HuH-7.5 (cell line): ENCODE results near the gene LRRK2.
"Not testable (repeated sequence)": the region's sequence is repeated elsewhere in the genome, so short reads cannot be mapped to it uniquely, and the experiment has no call there.

ENCODE experiments used
- DNase-seq: peaks from one replicate; pipeline ENCODE4 v3.0.0; 2011; ENCODE audit warnings: low spot score

Gene LRRK2

GRCh38 chr12:40224439-40225291, at the start of gene LRRK2:
Gene LRRK2, plus strand, starts transcription at chr12:40224997. Its CDS starts 135 bp downstream, at chr12:40225132.
- peak; percentile 17 for DNase-seq

DNA sequence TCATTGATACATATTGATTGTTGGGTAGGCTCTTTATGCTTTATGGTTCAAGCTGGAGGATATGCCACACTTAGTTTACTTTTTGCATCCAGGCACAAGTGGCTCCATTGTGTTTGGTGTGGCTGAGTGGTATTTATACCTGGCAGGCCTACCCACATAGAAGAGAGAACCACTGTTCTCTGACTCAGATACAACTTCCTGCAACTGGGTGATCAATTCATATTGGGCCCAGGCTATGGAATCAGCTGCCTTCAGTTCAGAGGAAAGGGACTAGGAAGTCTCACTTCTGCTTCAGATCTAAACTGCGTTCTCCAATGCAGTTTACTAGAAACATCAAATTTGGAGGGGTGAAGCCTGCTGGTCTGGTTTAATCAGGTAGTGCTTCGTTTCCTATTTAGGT, 49.8 kb upstream of the LRRK2 start:
- no peak for DNase-seq

- DNase-seq, result no peak
Measured at GRCh38 chr12:40175489-40175888, 49.3 kb upstream of the LRRK2 start.

DNA sequence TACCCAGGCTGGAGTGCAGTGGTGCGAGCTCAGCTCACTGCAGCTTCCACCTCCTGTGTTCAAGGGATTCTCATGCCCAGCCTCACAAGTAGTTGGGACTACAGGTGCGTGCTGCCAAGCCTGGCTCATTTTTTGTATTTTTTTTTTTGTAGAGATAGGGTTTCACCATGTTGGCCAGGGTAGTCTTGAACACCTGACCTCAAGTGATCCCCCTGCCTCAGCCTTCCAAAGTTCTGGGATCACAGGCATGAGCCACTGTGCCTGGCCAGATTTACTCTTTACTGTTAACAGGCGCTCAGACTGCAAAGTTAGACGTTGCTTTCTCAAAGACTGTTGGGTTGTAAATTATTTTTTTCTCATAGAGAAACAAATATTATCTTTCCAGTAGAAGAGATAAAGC, 46.1 kb upstream of the LRRK2 start:
- no peak for DNase-seq

- DNase-seq, result no peak
Measured at GRCh38 chr12:40181490-40181889, 43.3 kb upstream of the LRRK2 start.

DNA sequence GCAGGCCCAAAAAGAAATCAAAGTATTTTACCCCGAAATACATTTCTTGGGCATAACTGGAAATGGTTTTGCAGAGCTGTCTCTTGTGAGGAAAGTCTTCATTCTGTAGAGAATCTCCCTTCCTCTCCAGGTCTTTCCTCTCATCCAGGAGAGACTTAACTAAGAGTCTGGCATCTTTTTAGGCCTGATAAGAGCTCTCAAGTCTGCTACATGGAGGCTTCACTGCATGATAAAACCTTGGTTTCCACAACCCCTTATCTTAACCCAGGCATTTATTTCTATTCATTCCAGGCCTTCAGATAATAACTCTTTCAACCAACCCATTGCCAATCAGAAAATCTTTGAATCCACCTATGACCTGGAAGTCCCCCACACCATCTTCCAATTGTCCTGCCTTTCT, 41.1 kb upstream of the LRRK2 start:
- DNase-seq, result no peak

DNA sequence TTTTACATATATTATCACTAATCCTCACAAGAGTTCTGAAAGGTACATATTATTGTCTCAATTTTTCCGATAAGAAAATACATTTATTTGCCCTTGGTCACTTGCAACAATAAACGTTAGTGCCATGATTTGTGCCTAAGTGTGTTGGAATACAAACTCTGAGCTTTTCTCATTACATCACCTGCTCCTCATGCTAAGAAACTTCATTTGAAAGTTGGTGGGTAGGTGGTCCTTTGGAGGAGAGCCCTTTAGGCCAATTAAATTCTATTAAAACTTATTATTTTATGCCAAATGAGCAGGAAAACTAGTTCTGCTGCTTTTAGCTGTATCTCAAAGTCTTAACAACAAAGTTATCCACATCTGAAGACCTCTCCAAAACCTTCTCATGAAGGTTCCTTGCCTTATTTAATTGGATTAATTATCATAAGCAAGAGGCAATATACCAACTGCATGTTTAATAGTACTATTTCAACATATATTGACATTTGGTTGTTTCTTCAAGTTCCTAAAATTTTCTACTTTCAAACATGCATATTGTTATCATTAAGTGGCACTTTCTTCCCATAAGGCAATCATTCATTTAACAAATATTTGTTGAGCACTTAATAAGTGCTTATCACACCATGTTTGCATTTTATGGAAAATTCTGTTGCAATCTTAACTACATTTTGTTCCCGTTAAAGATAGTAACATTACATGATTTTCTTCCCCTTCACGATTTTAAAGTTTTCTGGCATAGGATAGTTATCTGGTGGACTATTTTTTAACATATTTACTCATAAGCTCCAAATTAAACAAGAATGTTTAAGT, 40.1 kb upstream of the LRRK2 start:
- DNase-seq, result no peak

- DNase-seq, result no peak
Measured at GRCh38 chr12:40185303-40185693, 39.5 kb upstream of the LRRK2 start.

DNA sequence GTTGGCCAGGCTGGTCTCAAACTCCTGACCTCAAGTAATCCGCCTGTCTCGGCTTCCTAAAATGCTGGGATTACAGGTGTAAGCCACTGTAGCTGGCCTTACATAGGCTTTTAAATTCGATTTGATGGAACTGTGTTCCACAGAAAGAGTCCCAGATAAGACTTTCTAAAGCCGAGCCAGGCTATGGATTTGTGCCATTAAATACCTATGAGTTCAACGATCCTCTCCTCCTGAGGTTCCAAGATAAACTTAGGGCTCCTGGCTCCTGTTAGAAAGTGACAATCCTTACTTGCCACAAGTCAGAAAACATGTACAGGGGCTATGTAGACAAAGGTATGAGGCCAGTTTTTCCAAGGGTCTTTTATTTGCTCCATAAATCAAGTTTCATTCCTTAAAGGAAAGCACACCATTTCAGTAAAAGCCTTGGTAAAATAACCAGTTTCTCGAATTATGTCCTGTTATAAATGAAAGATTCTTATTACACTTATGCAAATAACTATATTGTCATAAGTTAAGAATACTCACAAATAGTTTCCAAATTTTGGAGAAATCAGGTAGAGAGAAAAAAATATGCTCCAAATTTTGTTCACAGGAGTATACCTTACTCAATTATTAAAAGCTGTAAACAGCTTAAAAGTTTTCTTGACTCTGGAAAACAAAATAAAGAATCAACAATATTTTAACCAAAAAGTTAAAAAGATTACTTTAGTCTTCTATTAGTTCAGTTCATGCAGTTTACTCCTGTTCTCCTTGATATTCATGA, 36.1 kb upstream of the LRRK2 start:
- no peak for DNase-seq

- DNase-seq, result no peak
Measured at GRCh38 chr12:40192704-40193255, 32.0 kb upstream of the LRRK2 start.

DNA sequence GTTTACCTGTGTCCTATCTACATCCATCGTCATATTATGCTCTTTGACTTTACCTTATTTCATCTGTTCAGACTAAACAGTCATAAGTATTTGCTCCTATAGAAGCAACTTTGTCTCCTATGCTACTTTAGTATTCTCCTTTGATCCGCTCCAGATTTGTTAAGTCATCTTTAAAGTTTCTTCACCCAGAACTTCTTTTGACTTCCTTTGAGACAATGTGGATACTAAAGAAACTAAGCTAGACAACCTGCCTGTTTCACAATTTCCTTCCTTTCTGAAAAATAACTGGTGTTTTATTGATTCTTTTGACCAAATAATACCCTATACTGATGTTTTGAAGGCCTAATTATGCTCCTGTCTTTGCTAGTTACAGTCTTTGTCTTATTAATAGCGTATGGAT, 30.0 kb upstream of the LRRK2 start:
- DNase-seq, result no peak

DNA sequence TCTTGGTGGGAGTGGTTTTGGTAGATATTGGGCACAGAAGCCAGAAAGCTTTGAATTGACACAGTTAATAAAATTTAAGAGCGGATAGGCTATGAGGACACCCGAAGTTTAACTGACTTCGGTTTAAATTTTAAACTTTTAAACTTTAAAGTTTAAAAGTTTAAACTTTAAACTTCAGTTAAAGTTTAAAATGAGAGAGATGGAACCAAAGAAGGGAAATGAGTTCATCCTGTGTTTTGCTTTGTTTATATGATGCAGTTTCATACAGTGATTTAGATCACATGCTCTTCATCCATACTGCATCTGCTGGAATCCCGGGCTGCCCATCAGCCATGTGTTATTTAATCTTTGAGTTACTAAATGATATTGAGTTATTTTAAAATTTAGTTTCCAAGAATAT, 27.2 kb upstream of the LRRK2 start:
- no peak for DNase-seq

GRCh38 chr12:40198601-40199000, 26.2 kb upstream of the LRRK2 start:
- DNase-seq, result no peak

DNA sequence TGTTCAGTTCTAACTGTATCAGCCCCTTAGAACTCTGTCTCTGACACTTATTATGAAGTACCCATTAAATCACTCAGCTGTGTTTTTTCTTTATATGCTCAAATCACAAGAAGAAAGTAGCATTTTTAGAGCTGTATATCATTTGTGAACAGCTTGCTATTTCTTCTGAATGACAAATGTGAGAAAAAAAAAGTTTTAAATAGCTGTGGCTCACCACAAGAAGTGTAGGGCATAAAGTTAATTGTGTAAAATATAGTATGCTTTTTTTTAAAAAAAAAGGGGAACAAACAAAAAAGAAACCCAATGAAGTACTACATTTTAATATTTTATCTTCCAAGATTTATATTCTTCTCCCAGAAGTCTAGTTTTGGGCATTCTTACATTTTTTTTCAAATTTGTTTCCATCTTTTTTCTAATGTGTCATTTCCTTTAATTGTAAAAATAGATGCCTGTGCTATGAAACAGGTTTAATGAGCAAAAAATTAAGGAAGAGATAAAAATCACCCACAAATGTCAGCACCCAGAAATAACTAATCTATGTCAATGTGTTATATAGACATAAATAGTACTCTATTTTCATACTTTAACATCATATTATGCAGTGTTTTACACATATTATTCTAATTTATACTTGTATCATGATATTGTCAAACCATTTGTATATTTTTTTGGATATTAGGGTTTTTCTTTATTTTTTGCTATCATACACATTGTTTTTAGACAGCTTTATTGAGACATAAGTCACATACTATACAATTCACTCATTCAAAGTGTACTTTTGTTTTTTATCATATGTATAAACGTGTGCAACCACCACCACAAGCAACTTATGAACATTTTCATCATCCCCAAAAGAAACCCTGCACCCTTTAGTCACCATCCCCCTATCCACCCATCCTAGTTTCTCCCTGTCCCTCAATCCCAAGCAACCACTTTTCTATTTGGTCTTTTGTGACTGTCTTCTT, 22.4 kb upstream of the LRRK2 start:
- no peak for DNase-seq

DNA sequence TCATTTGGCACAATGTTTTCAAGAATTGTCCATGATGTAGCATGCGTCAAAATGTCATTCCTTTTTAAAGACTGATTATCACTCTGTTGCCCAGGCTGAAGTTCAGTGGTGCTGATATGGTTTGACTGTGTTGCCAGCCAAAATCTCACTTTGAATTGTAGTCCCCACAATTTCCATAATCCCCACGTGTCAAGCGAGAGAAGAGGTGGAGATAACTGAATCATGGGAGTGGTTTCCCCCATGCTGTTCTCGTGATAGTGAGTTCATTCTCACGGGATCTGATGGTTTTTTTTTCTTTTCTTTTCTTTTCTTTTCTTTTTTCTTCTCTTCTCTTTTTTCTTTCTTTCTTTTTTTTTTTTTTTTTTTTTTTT, 21.8 kb upstream of the LRRK2 start:
- DNase-seq, result no peak

DNA sequence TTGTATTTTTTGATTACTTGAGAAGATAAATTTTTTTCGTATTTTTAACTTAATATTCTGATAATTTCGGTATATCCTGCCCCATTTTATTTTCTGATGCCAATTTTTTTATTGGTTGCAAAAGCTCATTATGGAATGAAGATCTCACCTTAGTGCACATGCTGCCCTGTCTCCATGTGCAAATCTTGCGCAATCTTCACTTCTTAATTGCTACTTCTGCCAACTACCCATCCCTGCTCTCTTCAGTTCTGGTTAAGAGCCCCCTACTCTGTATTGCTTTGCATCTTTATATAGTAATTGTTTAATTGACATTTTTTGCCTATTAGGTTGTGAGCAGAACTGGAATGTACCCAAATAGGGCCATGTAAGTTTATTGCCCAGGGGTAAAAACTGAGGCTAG, 20.5 kb upstream of the LRRK2 start:
- DNase-seq, result no peak

- no peak for DNase-seq
Measured at GRCh38 chr12:40207551-40207950, 17.2 kb upstream of the LRRK2 start.

GRCh38 chr12:40208707-40209446, 15.9 kb upstream of the LRRK2 start:
- no peak for DNase-seq

DNA sequence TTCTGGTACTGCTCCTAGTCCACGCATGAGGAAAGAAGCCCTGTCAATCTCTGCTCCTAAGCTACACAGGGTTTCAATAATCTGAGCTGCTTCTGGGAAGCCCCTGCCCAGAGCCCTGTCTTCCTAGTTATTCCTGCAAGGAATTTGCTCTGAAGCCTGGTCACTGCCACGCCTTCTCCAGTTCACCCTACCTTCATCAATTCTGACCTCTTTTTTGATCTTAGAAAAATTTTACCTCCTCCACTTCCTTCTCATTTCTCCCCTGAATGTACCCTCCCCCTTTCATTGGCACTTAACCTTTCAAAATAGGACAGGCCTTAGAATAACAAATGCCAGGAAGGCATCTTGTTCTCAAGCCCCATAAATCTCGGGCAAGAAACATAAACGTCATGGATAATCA, 14.9 kb upstream of the LRRK2 start:
- no peak for DNase-seq

DNA sequence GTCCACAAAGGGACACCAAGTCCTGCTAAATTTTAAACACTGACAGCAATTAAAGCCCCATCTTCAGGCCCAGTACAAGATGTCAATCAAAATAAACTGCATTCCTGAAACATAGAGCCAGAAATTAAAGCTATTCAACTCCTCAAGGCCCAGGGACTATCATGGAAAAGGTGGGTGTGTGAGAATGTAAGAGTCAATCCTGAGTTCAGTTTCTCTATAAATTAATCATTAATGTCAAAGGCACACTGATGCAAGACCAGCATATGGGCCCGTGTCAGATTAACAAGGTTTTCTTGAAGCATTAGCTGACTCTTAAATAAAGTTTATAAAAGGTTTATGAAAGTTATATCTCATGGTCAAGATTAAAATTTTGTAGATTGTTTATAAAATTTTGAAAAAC, 13.6 kb upstream of the LRRK2 start:
- not testable (repeated sequence) for DNase-seq
